Glutamatergic neuron (in vitro differentiated cells): ENCODE results near the gene TEC. TPM values are rescaled to one million over a fixed set of nuclear protein-coding genes. Genes with fewer than 3 reads are reported as not detected.

Experiments
- DNase-seq: peaks from one replicate; pipeline ENCODE4 v3.0.0; 2022
- H3K27ac Mint-ChIP-seq: one replicate; pipeline ENCODE4 v1.8.0; 2020; ENCODE audit warnings: mild to moderate bottlenecking, mixed read lengths, inconsistent platforms; ENCODE audit not compliant: unreplicated experiment
- H3K27me3 Mint-ChIP-seq: one replicate; pipeline ENCODE4 v1.8.0; 2020; ENCODE audit warnings: mild to moderate bottlenecking, moderate library complexity, mixed read lengths, inconsistent platforms; ENCODE audit not compliant: unreplicated experiment
- H3K36me3 Mint-ChIP-seq: one replicate; pipeline ENCODE4 v1.8.0; 2020; ENCODE audit warnings: mild to moderate bottlenecking, mixed read lengths, inconsistent platforms; ENCODE audit not compliant: unreplicated experiment
- H3K4me1 Mint-ChIP-seq: one replicate; pipeline ENCODE4 v1.8.0; 2020; ENCODE audit warnings: mild to moderate bottlenecking, low read depth, mixed read lengths, inconsistent platforms; ENCODE audit not compliant: unreplicated experiment
- H3K4me3 Mint-ChIP-seq: one replicate; pipeline ENCODE4 v1.8.0; 2020; ENCODE audit warnings: mild to moderate bottlenecking, mixed read lengths, inconsistent platforms; ENCODE audit not compliant: unreplicated experiment
- H3K9me3 Mint-ChIP-seq: one replicate; pipeline ENCODE4 v1.8.0; 2020; ENCODE audit warnings: mild to moderate bottlenecking, moderate library complexity, mixed read lengths, inconsistent platforms; ENCODE audit not compliant: unreplicated experiment
- total RNA-seq: library from RNA; stranded (reverse); fragmentation: NEBNext Ultra II Directional; extraction: Animal tissue kit (Norgen Biotek cat#: 25700); gene quantifications from one replicate; pipeline ENCODE4 v1.2.1, GENCODE V29; 2021; ENCODE audit not compliant: unreplicated experiment
- TF ChIP-seq, protein P1 (sequence below): fragments of 200-600 bp; sonication (generic); IDR thresholded peaks from one replicate; pipeline ENCODE4 v1.5.0; 2021; ENCODE audit not compliant: partially characterized antibody, unreplicated experiment

TEC gene
- total RNA-seq, 1 donor from 2014 or later, result 0.37 TPM

DNA sequence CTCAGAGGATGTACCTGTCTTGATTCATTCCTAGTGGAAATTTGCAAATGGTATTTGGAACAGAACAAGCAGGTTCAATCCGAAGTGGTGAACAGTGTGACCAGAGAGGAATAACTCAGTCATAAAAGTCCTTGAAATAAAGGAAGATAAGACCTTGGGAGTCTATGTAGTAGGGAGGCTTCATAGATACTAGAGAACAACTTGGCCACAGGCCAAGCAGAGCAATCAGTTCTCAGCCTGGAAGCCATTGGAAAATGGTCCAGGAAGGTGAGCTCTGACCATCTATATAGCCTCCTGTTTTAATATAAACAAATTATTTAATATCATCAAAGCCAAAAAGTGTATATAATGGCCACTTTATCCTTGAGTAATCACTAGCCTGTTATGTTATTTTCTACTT is 146.9 kb downstream of the TEC start:
- DNase-seq, result no peak
- H3K4me3 Mint-ChIP-seq, result no peak overlapping the region
- H3K4me1 Mint-ChIP-seq, result no peaks in the 10 kb centered on the region
- H3K27me3 Mint-ChIP-seq, result peaks cover 2% of the 10 kb centered on the region
- no peak overlapping the region for H3K27ac Mint-ChIP-seq
- TF ChIP-seq, protein P1, sequence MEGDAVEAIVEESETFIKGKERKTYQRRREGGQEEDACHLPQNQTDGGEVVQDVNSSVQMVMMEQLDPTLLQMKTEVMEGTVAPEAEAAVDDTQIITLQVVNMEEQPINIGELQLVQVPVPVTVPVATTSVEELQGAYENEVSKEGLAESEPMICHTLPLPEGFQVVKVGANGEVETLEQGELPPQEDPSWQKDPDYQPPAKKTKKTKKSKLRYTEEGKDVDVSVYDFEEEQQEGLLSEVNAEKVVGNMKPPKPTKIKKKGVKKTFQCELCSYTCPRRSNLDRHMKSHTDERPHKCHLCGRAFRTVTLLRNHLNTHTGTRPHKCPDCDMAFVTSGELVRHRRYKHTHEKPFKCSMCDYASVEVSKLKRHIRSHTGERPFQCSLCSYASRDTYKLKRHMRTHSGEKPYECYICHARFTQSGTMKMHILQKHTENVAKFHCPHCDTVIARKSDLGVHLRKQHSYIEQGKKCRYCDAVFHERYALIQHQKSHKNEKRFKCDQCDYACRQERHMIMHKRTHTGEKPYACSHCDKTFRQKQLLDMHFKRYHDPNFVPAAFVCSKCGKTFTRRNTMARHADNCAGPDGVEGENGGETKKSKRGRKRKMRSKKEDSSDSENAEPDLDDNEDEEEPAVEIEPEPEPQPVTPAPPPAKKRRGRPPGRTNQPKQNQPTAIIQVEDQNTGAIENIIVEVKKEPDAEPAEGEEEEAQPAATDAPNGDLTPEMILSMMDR, result no peak
- H3K9me3 Mint-ChIP-seq, result no peaks in the 10 kb centered on the region
- H3K36me3 Mint-ChIP-seq, result no peaks in the 10 kb centered on the region

DNA sequence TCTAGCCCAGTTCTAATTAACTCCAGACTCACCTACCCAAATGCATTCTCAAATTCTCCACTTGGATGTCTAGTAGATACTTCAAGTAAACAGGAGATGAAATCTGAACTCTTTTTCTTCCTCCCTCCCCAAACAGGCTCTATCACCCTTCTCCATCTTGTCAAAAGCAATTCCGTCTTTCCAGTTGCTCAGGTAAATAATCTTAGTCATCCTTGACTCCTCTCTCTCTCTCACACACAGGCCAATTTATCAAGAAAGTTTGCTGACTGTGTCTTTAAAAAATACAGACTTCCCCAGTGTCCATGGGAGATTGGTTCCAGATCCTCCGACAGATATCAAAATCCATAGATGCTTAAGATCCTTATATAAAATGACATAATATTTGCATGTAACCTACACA is 148.5 kb downstream of the TEC start:
- no peak for DNase-seq
- Mint-ChIP-seq H3K9me3 (no peaks in the 10 kb centered on the region), H3K27ac (no peak overlapping the region), H3K4me3 (no peak overlapping the region), H3K4me1 (no peaks in the 10 kb centered on the region), H3K27me3 (peaks cover 2% of the 10 kb centered on the region), H3K36me3 (no peaks in the 10 kb centered on the region)
- TF ChIP-seq, protein P1, result no peak

DNA sequence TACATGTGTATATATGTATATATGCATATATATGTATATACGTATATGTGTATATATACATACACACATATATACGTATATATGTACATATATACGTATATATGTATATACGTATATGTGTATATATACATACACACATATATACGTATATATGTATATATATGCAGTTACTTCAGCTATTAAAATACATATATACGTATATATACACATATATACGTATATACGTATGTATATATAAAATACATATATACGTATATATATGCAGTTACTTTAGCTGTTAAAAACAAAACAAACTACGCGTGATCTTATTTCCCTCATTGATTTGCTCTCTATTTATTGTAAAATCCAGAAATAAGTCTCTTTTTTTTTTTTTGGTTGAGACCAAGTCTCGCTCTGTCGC is 149.5 kb downstream of the TEC start:
- Mint-ChIP-seq H3K4me3 (no peak overlapping the region), H3K36me3 (no peaks in the 10 kb centered on the region), H3K4me1 (no peaks in the 10 kb centered on the region)

DNA sequence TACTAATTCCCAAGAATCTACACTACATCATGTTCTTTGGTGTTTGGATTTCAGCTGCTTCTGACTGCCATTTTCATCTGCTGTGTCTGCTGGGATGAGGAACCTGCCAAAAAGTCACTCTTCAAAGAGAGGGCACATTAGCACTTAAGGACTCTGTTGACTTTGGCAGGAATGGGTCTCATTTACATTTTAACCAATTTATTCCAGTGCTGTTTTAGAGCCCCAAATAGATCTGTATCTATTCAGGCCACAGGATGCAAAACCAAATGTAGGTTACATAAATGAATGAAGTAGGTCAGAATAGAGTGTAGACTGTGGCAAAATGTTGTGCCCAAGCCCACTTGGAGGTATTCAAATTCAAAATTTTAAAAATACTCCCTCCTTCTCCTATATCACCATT is 150.0 kb downstream of the TEC start:
- H3K27me3 Mint-ChIP-seq, result peaks cover 2% of the 10 kb centered on the region
- H3K4me1 Mint-ChIP-seq, result no peaks in the 10 kb centered on the region
- no peak overlapping the region for H3K4me3 Mint-ChIP-seq
- TF ChIP-seq, protein P1, result no peak
- no peak for DNase-seq
- H3K36me3 Mint-ChIP-seq, result no peaks in the 10 kb centered on the region
- H3K27ac Mint-ChIP-seq, result no peak overlapping the region
- no peaks in the 10 kb centered on the region for H3K9me3 Mint-ChIP-seq

More for the DNA sequence above, 149.5 kb downstream of the TEC start:
- TF ChIP-seq, protein P1, result no peak
- H3K27ac Mint-ChIP-seq, result no peak overlapping the region
- DNase-seq, result no peak
- H3K9me3 Mint-ChIP-seq, result no peaks in the 10 kb centered on the region
- peaks cover 2% of the 10 kb centered on the region for H3K27me3 Mint-ChIP-seq

DNA sequence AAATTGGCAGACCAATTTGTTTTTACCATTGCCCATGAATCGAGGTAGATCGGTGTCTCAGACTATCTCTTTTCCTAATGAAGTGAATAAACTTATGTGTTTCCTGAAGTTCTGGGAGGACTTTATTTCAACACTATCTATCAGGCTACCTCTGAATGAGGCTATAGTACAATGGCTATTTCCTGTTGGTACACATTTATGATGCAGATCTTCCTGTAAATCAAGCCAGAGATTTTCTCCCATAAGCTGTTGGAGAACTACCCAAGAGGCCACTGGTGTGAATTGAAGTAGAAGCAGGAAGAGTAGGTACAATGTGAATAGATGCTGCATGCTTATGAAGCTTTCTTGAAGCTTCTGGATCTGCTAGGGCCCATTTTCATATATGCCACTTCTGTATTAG is 151.6 kb downstream of the TEC start:
- H3K9me3 Mint-ChIP-seq, result no peaks in the 10 kb centered on the region
- no peak for DNase-seq
- no peaks in the 10 kb centered on the region for H3K36me3 Mint-ChIP-seq
- no peaks in the 10 kb centered on the region for H3K27me3 Mint-ChIP-seq
- no peak overlapping the region for H3K4me3 Mint-ChIP-seq
- TF ChIP-seq, protein P1, result no peak
- no peak overlapping the region for H3K27ac Mint-ChIP-seq
- H3K4me1 Mint-ChIP-seq, result no peaks in the 10 kb centered on the region
